Measurements from ENCODE around the gene CEP57L1.
"Not testable (repeated sequence)": the region's sequence is repeated elsewhere in the genome, so short reads cannot be mapped to it uniquely, and the experiment has no call there.

CEP57L1 gene

GRCh38 chr6:109124219-109124618, 28.9 kb downstream of the CEP57L1 start:
- Histone ChIP-seq H2BK12ac (ENCODE audit: low read length in 2 of 2) (no peak overlapping the region), H3K36me3 (ENCODE audit: control insufficient read depth in 1 of 2, insufficient read depth in 2 of 2, low read depth in 1 of 2, low read length in 2 of 2) (no peaks in the 10 kb centered on the region), H2BK120ac (ENCODE audit: low read depth, low read length) (no peak overlapping the region), H3K4me3 (ENCODE audit: insufficient read depth in 1 of 2, low read depth in 1 of 2, low read length in 2 of 2) (no peak overlapping the region), H3K27me3 (ENCODE audit: control insufficient read depth in 1 of 2, insufficient read depth in 1 of 2, low read length in 2 of 2) (no peaks in the 10 kb centered on the region), H3K4me2 (ENCODE audit: low read length, poor library complexity, severe bottlenecking) (no peak overlapping the region), H3K79me1 (replicated peaks; ENCODE audit: low read length, poor library complexity, severe bottlenecking) (peaks cover 15% of the 10 kb centered on the region), H3K27ac (ENCODE audit: low read length, poor library complexity, severe bottlenecking) (no peak overlapping the region), H3K4me1 (ENCODE audit: control insufficient read depth, insufficient read depth, low read depth, low read length) (no peaks in the 10 kb centered on the region), H2AFZ (ENCODE audit: low read depth, low read length) (no peak overlapping the region), H3K18ac (ENCODE audit: low read depth in 1 of 2, low read length in 2 of 2) (no peak overlapping the region), H2BK15ac (ENCODE audit: low read depth, poor library complexity, severe bottlenecking) (no peak overlapping the region), H3K9me3 (ENCODE audit: control insufficient read depth, low read length) (no peaks in the 10 kb centered on the region), H4K91ac (ENCODE audit: low read length) (no peak overlapping the region), H3K9ac (ENCODE audit: low read length) (no peak overlapping the region), H3K23ac (ENCODE audit: low read length in 2 of 2) (no peak overlapping the region), H2AK5ac (ENCODE audit: low read length, severe bottlenecking) (no peak overlapping the region), H2BK5ac (ENCODE audit: low read depth, low read length, poor library complexity, severe bottlenecking) (no peak overlapping the region), H3K14ac (ENCODE audit: low read length in 2 of 2) (no peak overlapping the region), H3K4ac (ENCODE audit: low read depth in 1 of 2, low read length in 2 of 2) (no peak overlapping the region), H4K8ac (ENCODE audit: low read length) (no peak overlapping the region)
- 95% methylated on average over 1 of the region's 2 CpGs for WGBS
- DNase-seq: no peak

- H3K27ac ChIP-seq (ENCODE audit: low read length, poor library complexity, severe bottlenecking): no peak overlapping the region
- H2BK5ac ChIP-seq (ENCODE audit: low read depth, low read length, poor library complexity, severe bottlenecking): no peak overlapping the region
- no peaks in the 10 kb centered on the region for H3K4me1 ChIP-seq (ENCODE audit: control insufficient read depth, insufficient read depth, low read depth, low read length)
- H3K27me3 ChIP-seq (ENCODE audit: control insufficient read depth in 1 of 2, insufficient read depth in 1 of 2, low read length in 2 of 2): no peaks in the 10 kb centered on the region
- H3K79me1 ChIP-seq (replicated peaks; ENCODE audit: low read length, poor library complexity, severe bottlenecking): peaks cover 16% of the 10 kb centered on the region
- no peak overlapping the region for H3K18ac ChIP-seq (ENCODE audit: low read depth in 1 of 2, low read length in 2 of 2)
- H3K23ac ChIP-seq (ENCODE audit: low read length in 2 of 2): no peak overlapping the region
- peaks cover 0 to 4% of the 10 kb centered on the region in 2 experiments for H3K36me3 ChIP-seq (ENCODE audit: control insufficient read depth in 1 of 2, insufficient read depth in 2 of 2, low read depth in 1 of 2, low read length in 2 of 2)
- no peak overlapping the region for H3K4me2 ChIP-seq (ENCODE audit: low read length, poor library complexity, severe bottlenecking)
- no peak overlapping the region for H3K4me3 ChIP-seq (ENCODE audit: insufficient read depth in 1 of 2, low read depth in 1 of 2, low read length in 2 of 2)
- no peak overlapping the region for H2BK120ac ChIP-seq (ENCODE audit: low read depth, low read length)
- no peak overlapping the region for H3K9ac ChIP-seq (ENCODE audit: low read length)
- H2BK12ac ChIP-seq (ENCODE audit: low read length in 2 of 2): no peak overlapping the region
- H2BK15ac ChIP-seq (ENCODE audit: low read depth, poor library complexity, severe bottlenecking): no peak overlapping the region
- no peak overlapping the region for H4K91ac ChIP-seq (ENCODE audit: low read length)
- no peak overlapping the region for H3K4ac ChIP-seq (ENCODE audit: low read depth in 1 of 2, low read length in 2 of 2)
- H3K9me3 ChIP-seq (ENCODE audit: control insufficient read depth, low read length): no peaks in the 10 kb centered on the region
- DNase-seq: no peak
- no peak overlapping the region for H4K8ac ChIP-seq (ENCODE audit: low read length)
- no peak overlapping the region for H2AK5ac ChIP-seq (ENCODE audit: low read length, severe bottlenecking)
- 100% methylated on average over 1 of the region's 3 CpGs for WGBS
- H2AFZ ChIP-seq (ENCODE audit: low read depth, low read length): no peak overlapping the region
- H3K14ac ChIP-seq (ENCODE audit: low read length in 2 of 2): no peak overlapping the region
These were observed 30.2 kb downstream of the CEP57L1 start for GRCh38 chr6:109125504-109125903.

DNA sequence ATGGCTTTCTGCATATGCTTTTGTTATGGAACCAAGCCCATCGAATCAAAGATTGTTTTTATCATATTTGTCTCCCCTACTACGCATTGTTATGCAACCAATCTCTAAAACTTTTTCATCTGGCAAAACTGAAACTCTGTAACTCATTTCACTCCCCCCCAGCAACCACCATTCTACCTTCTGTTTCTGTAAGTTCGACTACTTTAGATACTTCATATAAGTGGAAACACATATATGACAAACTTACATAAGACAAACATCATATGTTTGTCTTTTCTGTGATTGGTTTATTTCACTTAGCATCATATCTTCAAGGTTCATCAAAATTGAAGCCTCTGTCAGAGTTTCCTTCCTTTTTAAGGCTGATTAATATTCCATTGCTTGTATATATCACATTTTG, 34.8 kb downstream of the CEP57L1 start:
- H2BK12ac ChIP-seq (ENCODE audit: low read length in 2 of 2): no peak overlapping the region
- H3K18ac ChIP-seq (ENCODE audit: low read depth in 1 of 2, low read length in 2 of 2): no peak overlapping the region
- no peak overlapping the region for H3K23ac ChIP-seq (ENCODE audit: low read length in 2 of 2)
- no peak overlapping the region for H3K14ac ChIP-seq (ENCODE audit: low read length in 2 of 2)
- H3K4ac ChIP-seq (ENCODE audit: low read depth in 1 of 2, low read length in 2 of 2): no peak overlapping the region
- H3K9ac ChIP-seq (ENCODE audit: low read length): no peak overlapping the region
- no peak overlapping the region for H2BK15ac ChIP-seq (ENCODE audit: low read depth, poor library complexity, severe bottlenecking)
- 97% methylated on average over 2 of the region's 3 CpGs for WGBS
- H3K27me3 ChIP-seq (ENCODE audit: control insufficient read depth in 1 of 2, insufficient read depth in 1 of 2, low read length in 2 of 2): no peaks in the 10 kb centered on the region
- H3K9me3 ChIP-seq (ENCODE audit: control insufficient read depth, low read length): no peaks in the 10 kb centered on the region
- no peak overlapping the region for H3K27ac ChIP-seq (ENCODE audit: low read length, poor library complexity, severe bottlenecking)
- H3K36me3 ChIP-seq (ENCODE audit: control insufficient read depth in 1 of 2, insufficient read depth in 2 of 2, low read depth in 1 of 2, low read length in 2 of 2): peaks cover 0 to 11% of the 10 kb centered on the region in 2 experiments
- no peak for DNase-seq
- H2BK120ac ChIP-seq (ENCODE audit: low read depth, low read length): no peak overlapping the region
- no peak overlapping the region for H3K4me2 ChIP-seq (ENCODE audit: low read length, poor library complexity, severe bottlenecking)
- H3K4me1 ChIP-seq (ENCODE audit: control insufficient read depth, insufficient read depth, low read depth, low read length): no peaks in the 10 kb centered on the region
- no peak overlapping the region for H2AFZ ChIP-seq (ENCODE audit: low read depth, low read length)
- no peak overlapping the region for H4K91ac ChIP-seq (ENCODE audit: low read length)
- no peak overlapping the region for H4K8ac ChIP-seq (ENCODE audit: low read length)
- no peak overlapping the region for H2BK5ac ChIP-seq (ENCODE audit: low read depth, low read length, poor library complexity, severe bottlenecking)
- H3K79me1 ChIP-seq (replicated peaks; ENCODE audit: low read length, poor library complexity, severe bottlenecking): peaks cover 7% of the 10 kb centered on the region
- no peak overlapping the region for H2AK5ac ChIP-seq (ENCODE audit: low read length, severe bottlenecking)
- H3K4me3 ChIP-seq (ENCODE audit: insufficient read depth in 1 of 2, low read depth in 1 of 2, low read length in 2 of 2): no peak overlapping the region

- H2BK15ac ChIP-seq (ENCODE audit: low read depth, poor library complexity, severe bottlenecking); H3K79me1 ChIP-seq (replicated peaks; ENCODE audit: low read length, poor library complexity, severe bottlenecking); H2BK5ac ChIP-seq (ENCODE audit: low read depth, low read length, poor library complexity, severe bottlenecking); H2AFZ ChIP-seq (ENCODE audit: low read depth, low read length); H3K27ac ChIP-seq (ENCODE audit: low read length, poor library complexity, severe bottlenecking); H3K9me3 ChIP-seq (ENCODE audit: control insufficient read depth, low read length); H2BK120ac ChIP-seq (ENCODE audit: low read depth, low read length); H3K14ac ChIP-seq (ENCODE audit: low read length in 2 of 2); H3K4me2 ChIP-seq (ENCODE audit: low read length, poor library complexity, severe bottlenecking); DNase-seq; H3K9ac ChIP-seq (ENCODE audit: low read length); H3K4me1 ChIP-seq (ENCODE audit: control insufficient read depth, insufficient read depth, low read depth, low read length); H3K18ac ChIP-seq (ENCODE audit: low read depth in 1 of 2, low read length in 2 of 2); H3K4me3 ChIP-seq (ENCODE audit: insufficient read depth in 1 of 2, low read depth in 1 of 2, low read length in 2 of 2); H2BK12ac ChIP-seq (ENCODE audit: low read length in 2 of 2); H3K36me3 ChIP-seq (ENCODE audit: control insufficient read depth in 1 of 2, insufficient read depth in 2 of 2, low read depth in 1 of 2, low read length in 2 of 2); H3K27me3 ChIP-seq (ENCODE audit: control insufficient read depth in 1 of 2, insufficient read depth in 1 of 2, low read length in 2 of 2); H3K4ac ChIP-seq (ENCODE audit: low read depth in 1 of 2, low read length in 2 of 2); H2AK5ac ChIP-seq (ENCODE audit: low read length, severe bottlenecking); H3K23ac ChIP-seq (ENCODE audit: low read length in 2 of 2); H4K8ac ChIP-seq (ENCODE audit: low read length); H4K91ac ChIP-seq (ENCODE audit: low read length): not testable (repeated sequence)
- WGBS: 100% methylated on average over 1 of the region's 1 CpG
These were observed 40.3 kb downstream of the CEP57L1 start for GRCh38 chr6:109135600-109135999.
